K562 (cell line): ENCODE data around the gene KRT16. TPM values are rescaled to one million over a fixed set of nuclear protein-coding genes. Genes with fewer than 3 reads are reported as not detected.

ENCODE experiments used
- ARNT ChIP-seq, 2 experiments: fragments of 450-650 bp; IDR thresholded peaks; 2 replicates each; pipeline ENCODE4 v1.6.1; 2016; ENCODE audit warnings: mild to moderate bottlenecking in 1 of 2
- BRF1 ChIP-seq: IDR thresholded peaks from 3 replicates; pipeline ENCODE4 v1.6.1; 2011; ENCODE audit warnings: borderline replicate concordance, mild to moderate bottlenecking; ENCODE audit not compliant: insufficient read length; ENCODE audit errors: extremely low read depth
- CBX5 ChIP-seq: IDR thresholded peaks from 2 replicates; pipeline ENCODE4 v1.6.1; 2014; ENCODE audit warnings: low read depth, borderline replicate concordance
- DIDO1 ChIP-seq: fragments of 450-650 bp; IDR thresholded peaks from 2 replicates; pipeline ENCODE4 v1.6.1; 2016; ENCODE audit warnings: low read depth, missing biosample characterization, missing genetic modification characterization
- E2F6 ChIP-seq, 2 experiments: IDR thresholded peaks; 2 replicates each; pipeline ENCODE4 v1.6.1; 2011; ENCODE audit warnings: borderline replicate concordance in 1 of 2, control low read depth in 1 of 2, low read depth in 1 of 2, low read length in 1 of 2, mild to moderate bottlenecking in 1 of 2, mixed read lengths in 1 of 2, moderate library complexity in 1 of 2; ENCODE audit not compliant: insufficient read depth in 1 of 2, insufficient read length in 1 of 2, poor library complexity in 1 of 2, severe bottlenecking in 1 of 2; ENCODE audit errors: extremely low read depth in 1 of 2
- L3MBTL2 ChIP-seq: fragments of 450-650 bp; IDR thresholded peaks from 2 replicates; pipeline ENCODE4 v1.6.1; 2016; ENCODE audit warnings: mild to moderate bottlenecking, moderate library complexity
- MNT ChIP-seq, 2 experiments: fragments of 450-650 bp; conservative IDR thresholded peaks; 2 replicates each; pipeline ENCODE4 v1.6.1; 2017; ENCODE audit warnings: mild to moderate bottlenecking in 2 of 2, moderate library complexity in 2 of 2
- MTA3 ChIP-seq: fragments of 450-650 bp; formaldehyde crosslinking; IDR thresholded peaks from 2 replicates; pipeline ENCODE4 v1.6.1; 2017; ENCODE audit warnings: mild to moderate bottlenecking, borderline replicate concordance
- PHTF2 ChIP-seq: fragments of 250-450 bp; sonication (Bioruptor Pico); IDR thresholded peaks from 2 replicates; pipeline ENCODE4 v1.5.0; 2021; ENCODE audit warnings: mild to moderate bottlenecking
- SMARCA4 ChIP-seq: fragments of 450-650 bp; IDR thresholded peaks from 2 replicates; pipeline ENCODE4 v1.6.1; 2016
- SP2 ChIP-seq: IDR thresholded peaks from 2 replicates; pipeline ENCODE4 v1.6.1; 2011; ENCODE audit warnings: mild to moderate bottlenecking, low read depth, low read length, moderate library complexity; ENCODE audit not compliant: poor library complexity, severe bottlenecking; ENCODE audit errors: extremely low read depth
- STAG1 ChIP-seq: sonication (generic); formaldehyde crosslinking; IDR thresholded peaks from 2 replicates; pipeline ENCODE4 v1.5.0; 2020; ENCODE audit warnings: missing genetic modification reagents, borderline replicate concordance
- STAT5A ChIP-seq: IDR thresholded peaks from 2 replicates; pipeline ENCODE4 v1.6.1; 2012; ENCODE audit warnings: low read length, inconsistent platforms, borderline replicate concordance
- TGIF2 ChIP-seq: sonication (generic); formaldehyde crosslinking; IDR thresholded peaks from 2 replicates; pipeline ENCODE4 v1.8.1; 2022; ENCODE audit warnings: mild to moderate bottlenecking, missing genetic modification reagents, moderate library complexity
- TRIM24 ChIP-seq, 2 experiments: fragments of 450-650 bp; IDR thresholded peaks; 2 replicates each; pipeline ENCODE4 v1.6.1; 2016
- WHSC1 ChIP-seq: IDR thresholded peaks from one replicate; pipeline ENCODE4 v1.6.1; 2012; ENCODE audit warnings: low read length, control low read depth, inconsistent platforms
- ZBTB40 ChIP-seq, 2 experiments: fragments of 450-650 bp in 1 of 2; sonication (generic) in 1 of 2; formaldehyde crosslinking in 1 of 2; IDR thresholded peaks; 2 replicates each; pipeline versions ENCODE4 v1.7.1 to v1.9.0; 2016 to 2022; ENCODE audit warnings: inconsistent platforms in 1 of 2, mild to moderate bottlenecking in 1 of 2, missing genetic modification reagents in 1 of 2
- ZNF212 ChIP-seq: fragments of 450-650 bp; formaldehyde crosslinking; IDR thresholded peaks from 2 replicates; pipeline ENCODE4 v1.4.0; 2020; ENCODE audit warnings: mild to moderate bottlenecking
- polyA plus RNA-seq, 8 experiments: library from polyadenylated mRNA; depleted of rRNA in 4 of 8; stranded (reverse) in 5 of 8; unstranded in 3 of 8; fragments of >200 nt; fragmentation: Nextera tagmentation in 2 of 8; fragmentation: Illumina TruSeq in 1 of 8; extraction: Ambion mirVana in 2 of 8; extraction: Trizol in 1 of 8; gene quantifications; 2 replicates each; pipeline versions ENCODE4 v1.2.1 to v1.2.3, GENCODE V29; 2011 to 2014; ENCODE audit warnings: inconsistent platforms in 1 of 8, missing spikeins in 1 of 8
- total RNA-seq, 7 experiments: library from RNA; depleted of rRNA in 6 of 7; stranded (reverse); fragments of >200 nt in 6 of 7; fragmentation: Illumina TruSeq in 2 of 7; extraction: Trizol in 2 of 7; gene quantifications; 2 replicates each; pipeline versions ENCODE4 v1.2.1 to v1.2.3, GENCODE V29; 2011 to 2021; ENCODE audit warnings: low replicate concordance in 1 of 7

KRT16 gene
- total and polyA plus RNA-seq, 9 of the 15 experiments (the other 6 are each of a cell fraction or from before 2014, with no cell fraction given): 0.04 TPM; not detected in 8

DNA sequence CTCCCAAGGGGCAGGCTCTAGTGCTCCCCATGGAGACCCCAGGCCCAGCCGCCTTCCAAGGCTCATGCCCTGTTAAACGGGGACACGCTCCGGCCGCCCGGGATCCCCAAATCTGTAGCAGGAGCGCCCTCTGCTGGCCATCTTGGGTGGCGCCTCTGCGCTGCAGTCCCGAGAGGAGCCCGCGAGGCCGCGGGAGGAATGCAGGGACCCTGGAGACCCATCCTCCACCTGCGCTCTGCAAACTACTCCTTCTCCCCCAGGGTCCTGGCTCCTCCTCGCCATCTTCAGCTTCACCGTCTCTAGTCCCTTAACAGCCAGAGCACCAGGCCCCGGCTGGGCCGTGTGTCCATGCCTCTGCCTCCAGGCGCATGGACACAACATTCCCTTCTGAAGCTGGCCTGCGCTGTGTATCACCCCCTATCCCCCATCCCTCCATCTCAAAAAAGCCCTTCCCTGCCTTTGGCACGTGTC is 35.4 kb upstream of the KRT16 start (continued):
- TF ChIP-seq E2F6 (IDR thresholded peaks at IDR 0.05; ENCODE audit: borderline replicate concordance in 1 of 2, extremely low read depth in 1 of 2, insufficient read depth in 1 of 2, insufficient read length in 1 of 2, low read depth in 1 of 2, low read length in 1 of 2, poor library complexity in 1 of 2, severe bottlenecking in 1 of 2): peak; percentile 23 to 56
- peak; percentile 62 for TF ChIP-seq L3MBTL2
- no peak for TF ChIP-seq ZNF212
- no peak for TF ChIP-seq BRF1
- TF ChIP-seq STAT5A: no peak
- TF ChIP-seq DIDO1: no peak
- no peak for TF ChIP-seq ARNT (IDR thresholded peaks at IDR 0.05)
- no peak; the same call in 1 of the 2 replicates for TF ChIP-seq MTA3
- TF ChIP-seq SMARCA4: no peak
- no peak for TF ChIP-seq TRIM24 (IDR thresholded peaks at IDR 0.05)
- peak; percentile 73; the same call in 1 of the 2 replicates for TF ChIP-seq STAG1 (CRISPR knock-in tag)
- TF ChIP-seq ZBTB40 (IDR thresholded peaks at IDR 0.05): 0 out of 2 replicates have a peak, but pooled peaks have one; percentile 18
- TF ChIP-seq ZBTB40 (CRISPR knock-in tag; IDR thresholded peaks at IDR 0.05): no peak
- no peak for TF ChIP-seq WHSC1
- TF ChIP-seq SP2: no peak
- no peak for TF ChIP-seq CBX5
- no peak for TF ChIP-seq PHTF2 (CRISPR knock-in tag)
- TF ChIP-seq TGIF2 (CRISPR knock-in tag): no peak
- no peak for TF ChIP-seq MNT (conservative IDR thresholded peaks at IDR 0.05)
